ENCODE measurements around the gene RPL19. TPM values are rescaled to one million over a fixed set of nuclear protein-coding genes. Genes with fewer than 3 reads are reported as not detected.
A peak's percentile ranks its signal among the peaks of the same experiment; 100 is the strongest.

Gene RPL19
- total RNA-seq, 4 donors from 2014 or later: 3,050 to 5,448 (median 3,578) TPM

GRCh38 chr17:39197380-39198185 lies 2.5 kb upstream of the RPL19 start, which contains the start of gene CACNB1:
TSS of gene CACNB1 (minus strand) at chr17:39197669. CDS start at chr17:39197495, 174 bp downstream.
- WGBS, 2 donors: 1 to 2% methylated on average over 13 to 50 of the region's 55 CpGs
- no peak for TF ChIP-seq CTCF (IDR thresholded peaks at IDR 0.05)
- TF ChIP-seq POLR2A (IDR thresholded peaks at IDR 0.05): no peak
- peak within 1 kb of the TSS; percentile 66 for H3K4me3 ChIP-seq (ENCODE audit: low read depth, poor library complexity, severe bottlenecking)
- peak; percentile 62 to 96 for DNase-seq (ENCODE audit: low spot score in 2 of 2)
- intact Hi-C loops (cut with DNase I; ENCODE audit: low total_unique reads): no loop called here

- 58 to 80% methylated on average over 4 of the region's 4 CpGs for WGBS, 2 donors
- TF ChIP-seq POLR2A (IDR thresholded peaks at IDR 0.05) (no peak), CTCF (IDR thresholded peaks at IDR 0.05) (no peak)
- no peak for DNase-seq (ENCODE audit: low spot score in 2 of 2)
- intact Hi-C loops (cut with DNase I; ENCODE audit: low total_unique reads): no loop called here
- H3K4me3 ChIP-seq (ENCODE audit: low read depth, poor library complexity, severe bottlenecking): no peak overlapping the region
These were observed 1.9 kb upstream of the RPL19 start for GRCh38 chr17:39198186-39198566.

- H3K4me3 ChIP-seq (ENCODE audit: low read depth, poor library complexity, severe bottlenecking): no peak overlapping the region
- WGBS, 2 donors: 0 to 1% methylated on average over 10 of the region's 10 CpGs
- peak; percentile 94 to 98 for DNase-seq (ENCODE audit: low spot score in 2 of 2)
- TF ChIP-seq POLR2A (IDR thresholded peaks at IDR 0.05): no peak
- no peak for TF ChIP-seq CTCF (IDR thresholded peaks at IDR 0.05)
- intact Hi-C loops (cut with DNase I; ENCODE audit: low total_unique reads): no loop called here
These were observed 338 bp upstream of the RPL19 start for GRCh38 chr17:39199820-39200069.

- intact Hi-C loops (cut with DNase I; ENCODE audit: low total_unique reads): no loop called here
- TF ChIP-seq CTCF (IDR thresholded peaks at IDR 0.05): no peak
- TF ChIP-seq POLR2A (IDR thresholded peaks at IDR 0.05): no peak
- DNase-seq (ENCODE audit: low spot score in 2 of 2): no peak
- 30 to 40% methylated on average over 11 of the region's 11 CpGs for WGBS, 2 donors
- peak overlapping the region; percentile 63 for H3K4me3 ChIP-seq (ENCODE audit: low read depth, poor library complexity, severe bottlenecking)
These were observed 951 bp downstream of the RPL19 start for GRCh38 chr17:39200957-39201510.

- no peak overlapping the region for H3K4me3 ChIP-seq (ENCODE audit: low read depth, poor library complexity, severe bottlenecking)
- TF ChIP-seq CTCF (IDR thresholded peaks at IDR 0.05): no peak
- TF ChIP-seq POLR2A (IDR thresholded peaks at IDR 0.05): no peak
- DNase-seq (ENCODE audit: low spot score in 2 of 2): no peak
- 75 to 76% methylated on average over 8 of the region's 8 CpGs for WGBS, 2 donors
- intact Hi-C loops (cut with DNase I; ENCODE audit: low total_unique reads): no loop called here
These were observed 4.2 kb downstream of the RPL19 start for GRCh38 chr17:39204245-39204644.

Measured in lower leg skin (tissue), 4 donors.